ENCODE data around the gene C6orf132.

- no peak for TF ChIP-seq CTCF (IDR thresholded peaks at IDR 0.05)
- TF ChIP-seq POLR2A (IDR thresholded peaks at IDR 0.05; ENCODE audit: low read depth), result no peak
- TF ChIP-seq EP300 (IDR thresholded peaks at IDR 0.05), result no peak
These were observed 35.3 kb upstream of the C6orf132 start for GRCh38 chr6:42177514-42178364.

Data from esophagus muscularis mucosa (tissue), 4 donors.